Spleen (tissue), 7 donors: Measurements from ENCODE around the gene DNMT3B.
A peak's percentile ranks its signal among the peaks of the same experiment; 100 is the strongest.

Experiments used
- CTCF ChIP-seq, 11 experiments: fragments of 200-600 bp in 7 of 11; fragments of 450-650 bp in 4 of 11; sonication (generic) in 4 of 11; IDR thresholded peaks in 8 of 11; conservative IDR thresholded peaks in 3 of 11; 1 replicate in 7 of 11; 2 replicates in 4 of 11; pipeline versions ENCODE4 v1.4.0 to v1.8.0; 2016 to 2021; ENCODE audit warnings: antibody characterized with exemption in 11 of 11, inconsistent platforms in 4 of 11, mild to moderate bottlenecking in 1 of 11
- POLR2A ChIP-seq, 3 donors: fragments of 450-650 bp; IDR thresholded peaks; one replicate each; pipeline ENCODE4 v1.5.1; 2017; ENCODE audit warnings: antibody characterized with exemption in 3 of 3, mild to moderate bottlenecking in 1 of 3
- donor health status: DM: no; HTN: no; CAD: no; lungs with moderate emphysema.
- donor health status: DM: no; HTN: no; CAD: no.
- donor health status: DM: no; HTN: no; CAD: no.

DNA sequence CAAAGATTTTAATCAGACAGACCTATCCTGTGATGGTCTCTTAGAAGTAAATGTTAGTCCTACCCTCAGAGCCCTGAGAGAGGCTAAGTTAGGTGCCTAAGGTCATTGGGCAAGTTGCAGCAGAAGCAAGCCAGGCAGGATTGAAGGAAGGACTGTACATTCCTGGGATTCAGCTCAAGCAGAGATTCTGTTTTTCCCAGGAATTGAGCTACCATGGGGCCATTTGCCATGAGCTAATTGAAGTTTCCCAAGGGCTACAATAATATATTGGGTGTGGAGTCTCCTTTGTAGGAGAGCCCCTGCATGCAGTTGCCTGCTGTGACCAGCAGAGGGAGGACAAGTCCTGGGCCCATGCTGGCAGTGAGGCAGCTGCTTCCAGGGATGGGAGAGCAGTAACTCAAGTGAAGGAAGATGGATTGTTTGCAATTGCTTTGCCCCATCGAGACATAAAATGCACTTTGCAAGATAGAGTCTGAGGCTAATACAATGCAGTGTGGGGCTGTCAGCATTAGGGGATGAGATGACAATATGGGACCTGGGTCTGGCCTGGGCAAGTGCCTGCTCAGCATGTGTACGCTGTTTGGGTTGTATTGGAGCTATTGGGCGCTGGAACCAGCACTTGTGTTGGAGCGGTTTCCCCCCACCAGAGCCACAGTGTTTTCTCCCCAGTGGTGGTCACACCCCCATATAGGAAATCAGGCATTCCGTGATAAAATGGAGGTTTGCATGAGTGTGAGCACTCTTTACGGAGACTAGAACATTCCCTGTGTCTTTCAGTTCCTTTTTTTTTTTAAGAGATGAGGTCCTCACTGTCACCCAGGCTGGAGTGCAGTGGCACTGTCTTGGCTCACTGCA, 27.9 kb downstream of the DNMT3B start:
- TF ChIP-seq CTCF (IDR thresholded peaks at IDR 0.05 in 8 of 11, conservative IDR thresholded peaks at IDR 0.05 in 3 of 11) (peak; percentile 95 to 98 (median 98)), POLR2A (IDR thresholded peaks at IDR 0.05) (no peak)
